Inflammatory macrophage (primary cell): ENCODE data around the gene SEC14L3.

Source experiments
- DNase-seq, 2 donors: peaks; one replicate each; pipeline ENCODE4 v3.0.0-alpha.2; 2020 to 2022
- total RNA-seq, 18 experiments: gene quantifications; one replicate each; lab custom pipeline; 2026; ENCODE audit warnings: mixed read lengths in 6 of 18, inconsistent platforms in 2 of 18; lab: John Stamatoyannopoulos, UW

The SEC14L3 gene
- 0 to 0.12 (median 0) reads per million in 18 experiments for total RNA-seq

GRCh38 chr22:30471616-30472318 lies at the start of gene SEC14L3:
Gene SEC14L3, minus strand, starts transcription at chr22:30472017. Its CDS starts 59 bp downstream, at chr22:30471958.
- no peak for DNase-seq

GRCh38 chr22:30519842-30520425 lies 48.1 kb upstream of the SEC14L3 start:
- no peak for DNase-seq

GRCh38 chr22:30516731-30517130 lies 44.9 kb upstream of the SEC14L3 start:
- DNase-seq, result no peak

GRCh38 chr22:30516273-30516672 lies 44.5 kb upstream of the SEC14L3 start:
- DNase-seq, result no peak

GRCh38 chr22:30514252-30514651 lies 42.4 kb upstream of the SEC14L3 start:
- no peak for DNase-seq

DNA sequence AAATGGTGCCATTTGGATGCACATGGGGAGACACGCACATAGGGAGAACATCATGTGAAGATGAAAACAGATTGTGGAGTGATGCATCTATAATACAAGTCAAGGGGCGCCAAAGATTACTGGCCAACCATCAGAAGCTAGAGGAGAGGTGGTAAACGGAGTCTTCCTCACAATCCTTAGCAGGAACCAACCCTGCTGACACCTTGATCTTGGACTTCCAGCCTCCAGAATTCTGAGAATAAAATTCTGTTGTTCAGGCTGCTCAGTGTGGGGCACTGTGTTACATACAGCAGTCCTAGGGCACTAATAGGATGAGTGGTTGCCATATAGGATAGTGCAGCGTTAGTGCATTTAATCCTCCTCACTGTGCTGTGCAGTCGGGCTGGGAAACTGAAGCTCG lies 41.6 kb upstream of the SEC14L3 start:
- DNase-seq, result no peak

GRCh38 chr22:30511911-30512310 lies 40.1 kb upstream of the SEC14L3 start:
- DNase-seq, result no peak

- no peak for DNase-seq
These were observed 39.3 kb upstream of the SEC14L3 start for GRCh38 chr22:30511109-30511508.

DNA sequence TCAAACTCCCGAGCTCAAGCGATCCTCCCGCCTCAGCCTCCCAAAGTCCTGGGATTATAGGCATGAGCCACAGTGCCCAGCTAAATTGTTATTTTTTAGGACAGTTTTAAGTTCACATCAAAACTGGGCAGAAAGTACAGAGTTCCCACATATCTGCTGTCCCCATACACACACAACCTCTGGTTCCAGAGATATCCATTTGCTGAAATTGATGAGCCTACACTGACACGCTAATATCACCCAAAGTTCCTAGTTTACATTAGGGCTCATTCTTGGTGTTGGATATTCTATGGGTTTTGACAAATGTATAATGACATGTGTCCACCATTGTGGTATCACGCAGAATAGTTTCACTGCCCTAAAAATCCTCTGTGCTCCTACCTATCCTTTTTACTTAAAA lies 36.4 kb upstream of the SEC14L3 start:
- no peak for DNase-seq

GRCh38 chr22:30507670-30508069 lies 35.9 kb upstream of the SEC14L3 start:
- DNase-seq, result no peak

GRCh38 chr22:30506507-30506968 lies 34.7 kb upstream of the SEC14L3 start:
- DNase-seq, result no peak

- DNase-seq, result no peak
These were observed 31.7 kb upstream of the SEC14L3 start for GRCh38 chr22:30503551-30503950.

- DNase-seq, result no peak
These were observed 31.1 kb upstream of the SEC14L3 start for GRCh38 chr22:30502911-30503310.

DNA sequence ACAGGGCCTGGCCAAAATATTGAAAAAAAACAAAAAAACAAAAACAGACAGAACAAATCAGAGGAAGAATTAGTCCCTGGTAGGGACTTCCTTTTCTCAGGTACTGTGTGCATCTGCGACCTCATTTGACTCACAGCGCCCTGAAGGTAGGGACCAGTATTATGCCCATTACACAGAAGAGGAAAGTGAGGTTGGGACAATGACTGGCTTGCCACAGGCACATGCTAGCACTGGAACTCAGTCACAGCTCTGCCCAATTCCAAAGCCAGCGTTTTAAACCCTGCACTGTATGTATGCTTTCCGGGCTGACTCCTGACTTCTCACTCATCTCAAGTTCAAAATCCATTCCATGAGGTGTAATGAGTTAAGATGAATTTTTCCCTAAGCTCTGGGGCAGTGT lies 30.3 kb upstream of the SEC14L3 start:
- no peak for DNase-seq

DNA sequence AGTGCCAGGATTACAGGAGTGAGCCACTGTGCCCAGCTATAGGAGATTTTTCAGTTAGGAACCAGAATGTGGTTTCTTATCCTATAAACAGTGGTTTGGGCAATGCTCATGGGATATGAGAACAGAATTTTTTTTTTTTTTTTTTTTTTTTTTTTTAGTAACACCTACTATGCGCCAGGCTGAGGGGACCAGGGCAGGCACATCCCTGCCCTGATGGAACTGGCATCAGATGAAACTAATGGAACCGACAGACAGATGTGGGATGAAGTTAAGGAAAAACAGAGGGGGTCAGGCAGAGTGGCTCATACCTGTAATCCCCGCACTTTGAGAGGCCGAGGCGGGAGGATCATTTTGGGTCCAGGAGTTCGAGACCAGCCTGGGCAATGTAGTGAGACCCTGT lies 28.8 kb upstream of the SEC14L3 start:
- DNase-seq, result no peak

- no peak for DNase-seq
These were observed 25.8 kb upstream of the SEC14L3 start for GRCh38 chr22:30497466-30498150.

GRCh38 chr22:30495041-30495784 lies 23.4 kb upstream of the SEC14L3 start:
- no peak for DNase-seq

DNA sequence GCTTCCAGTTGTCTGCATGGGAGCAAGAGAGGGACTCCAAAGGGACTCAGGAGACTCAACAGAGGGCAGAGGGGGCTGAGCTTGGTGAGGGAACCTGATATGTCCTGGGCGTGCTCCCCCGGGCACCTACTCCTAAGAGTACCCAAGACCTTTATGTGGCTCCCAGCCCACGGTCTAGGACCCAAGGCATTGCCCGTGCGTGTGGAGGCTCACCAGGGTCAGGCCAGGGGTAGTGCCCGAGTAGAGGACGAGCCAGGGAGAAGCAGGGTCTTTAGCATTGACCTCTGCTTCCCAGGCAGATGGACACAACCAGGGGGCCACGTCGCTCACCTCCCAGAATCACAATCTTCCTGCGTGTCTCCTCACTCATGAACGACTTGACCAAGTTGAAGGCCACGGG lies 20.3 kb upstream of the SEC14L3 start:
- no peak for DNase-seq

DNA sequence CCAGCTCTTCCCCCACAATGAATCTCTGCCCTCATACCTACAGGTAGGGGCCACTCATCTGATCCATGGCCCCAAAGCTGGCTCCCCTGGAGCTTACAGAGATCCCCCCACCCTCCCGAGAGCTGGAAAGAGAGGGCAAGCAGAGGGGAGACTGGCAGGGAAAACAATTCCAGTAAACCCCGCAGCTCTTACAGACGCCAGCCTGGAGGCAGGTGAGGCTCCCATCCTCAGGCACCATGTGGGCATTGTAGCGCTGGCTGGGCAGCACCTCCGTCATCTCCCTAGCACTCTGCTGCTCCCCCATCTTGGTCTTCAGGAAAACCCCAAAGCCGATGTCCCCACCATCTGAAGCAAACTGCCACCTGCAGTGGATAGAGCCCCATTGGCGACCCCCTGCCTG lies 19.6 kb upstream of the SEC14L3 start:
- no peak for DNase-seq

DNA sequence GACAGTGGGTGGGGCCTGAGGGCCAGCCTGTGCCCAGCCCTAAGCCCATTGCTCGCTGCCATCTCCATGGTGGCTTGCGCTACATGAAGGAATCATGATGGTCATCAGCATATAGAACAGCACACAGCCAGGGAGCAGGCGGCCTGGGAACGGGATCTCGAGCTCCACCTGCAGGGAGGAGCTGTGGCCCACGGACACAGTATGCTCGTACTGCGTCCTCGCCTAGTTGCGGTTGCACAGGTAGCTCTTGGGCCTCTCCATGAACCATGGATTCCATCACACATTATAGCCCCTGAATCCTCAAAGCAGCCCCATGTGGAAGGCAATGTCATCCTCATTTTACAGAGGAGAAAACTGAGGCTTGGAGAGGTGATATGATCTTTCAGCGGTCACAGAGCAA lies 18.6 kb upstream of the SEC14L3 start:
- DNase-seq, result no peak

DNA sequence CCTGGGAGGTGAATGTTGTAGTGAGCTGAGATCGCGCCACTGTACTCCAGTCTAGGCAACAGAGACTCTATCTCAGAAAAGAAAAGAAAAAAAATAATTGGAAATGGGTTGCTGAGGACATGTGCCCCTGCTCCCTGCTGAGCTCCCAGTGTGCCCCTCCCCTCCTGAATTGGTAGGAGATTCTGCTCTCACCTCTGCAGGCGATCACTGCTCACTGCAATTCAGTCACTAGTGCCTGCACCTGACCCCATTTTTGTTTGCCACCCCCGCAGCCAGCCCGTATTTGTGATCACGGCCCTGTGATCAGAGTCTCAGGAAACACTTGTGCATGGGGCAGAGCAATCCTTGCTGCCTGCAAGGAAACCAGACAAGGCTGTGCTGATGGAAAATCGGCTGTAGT lies 16.3 kb upstream of the SEC14L3 start:
- no peak for DNase-seq

GRCh38 chr22:30486661-30487115 lies 14.9 kb upstream of the SEC14L3 start:
- DNase-seq, result no peak

DNA sequence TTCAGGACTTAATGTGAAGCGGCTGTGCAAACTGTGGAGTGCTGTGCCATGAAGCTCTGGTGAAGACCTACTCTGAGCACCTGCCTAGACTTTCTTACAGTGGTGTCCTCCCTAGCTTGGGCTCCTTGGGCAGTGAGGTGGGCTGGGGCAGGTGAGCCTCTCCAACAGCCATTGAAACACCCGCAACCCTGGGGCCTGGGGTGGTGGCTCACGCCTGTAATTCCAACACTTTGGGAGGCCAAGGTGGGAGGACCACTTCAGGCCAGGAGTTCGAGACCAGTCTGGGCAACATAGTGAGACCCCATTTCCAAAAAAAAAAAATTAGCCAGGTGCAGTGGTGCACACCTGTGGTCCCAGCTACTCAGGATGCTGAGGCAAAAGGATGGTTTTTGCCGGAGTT lies 14.3 kb upstream of the SEC14L3 start:
- no peak for DNase-seq
